ENCODE measurements around the gene MATCAP1. TPM values are rescaled to one million over a fixed set of nuclear protein-coding genes. Genes with fewer than 3 reads are reported as not detected.

MATCAP1 gene
- total RNA-seq, 1 experiment from 2014 or later: 40.8 TPM

DNA sequence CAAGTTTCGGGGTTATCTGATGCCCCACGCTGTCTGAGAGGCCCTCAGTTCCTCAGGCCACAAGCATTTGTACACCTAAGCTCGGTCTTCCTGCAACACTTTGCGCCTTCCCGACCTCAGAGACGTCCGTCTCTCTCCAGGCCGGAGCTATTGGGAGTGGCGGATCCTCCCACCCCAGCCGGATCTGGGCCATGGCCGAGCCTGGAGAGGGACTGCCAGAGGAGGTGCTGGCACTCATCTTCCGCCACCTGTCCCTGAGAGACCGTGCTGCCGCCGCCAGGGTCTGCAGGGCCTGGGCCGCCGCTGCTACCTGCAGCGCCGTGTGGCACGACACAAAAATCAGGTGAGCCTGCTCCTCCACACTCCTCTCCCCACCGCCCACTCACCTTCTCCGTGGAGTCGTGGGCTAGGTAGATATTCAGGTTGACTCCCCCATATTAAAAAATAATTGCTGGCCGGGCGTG, 22.1 kb downstream of the MATCAP1 start:
- Mint-ChIP-seq H3K36me3 (peaks cover 2% of the 10 kb centered on the region; the same call in 1 of the 2 replicates), H3K27ac (no peak overlapping the region), H3K9me3 (no peaks in the 10 kb centered on the region), H3K4me1 (peaks cover 38% of the 10 kb centered on the region), H3K27me3 (ENCODE audit: low read depth) (peaks cover 99% of the 10 kb centered on the region), H3K4me3 (peak overlapping the region; percentile 58)
- TF ChIP-seq ZNF671 (CRISPR knock-in tag; IDR thresholded peaks at IDR 0.05) (no peak), ESRRA (CRISPR knock-in tag; IDR thresholded peaks at IDR 0.05; ENCODE audit: borderline replicate concordance) (no peak), RELA (CRISPR knock-in tag; IDR thresholded peaks at IDR 0.05; ENCODE audit: borderline replicate concordance) (no peak), PRRX2 (CRISPR knock-in tag; IDR thresholded peaks at IDR 0.05) (no peak), TP53 (CRISPR knock-in tag; IDR thresholded peaks at IDR 0.05) (no peak)
- TF ChIP-seq, protein P1, sequence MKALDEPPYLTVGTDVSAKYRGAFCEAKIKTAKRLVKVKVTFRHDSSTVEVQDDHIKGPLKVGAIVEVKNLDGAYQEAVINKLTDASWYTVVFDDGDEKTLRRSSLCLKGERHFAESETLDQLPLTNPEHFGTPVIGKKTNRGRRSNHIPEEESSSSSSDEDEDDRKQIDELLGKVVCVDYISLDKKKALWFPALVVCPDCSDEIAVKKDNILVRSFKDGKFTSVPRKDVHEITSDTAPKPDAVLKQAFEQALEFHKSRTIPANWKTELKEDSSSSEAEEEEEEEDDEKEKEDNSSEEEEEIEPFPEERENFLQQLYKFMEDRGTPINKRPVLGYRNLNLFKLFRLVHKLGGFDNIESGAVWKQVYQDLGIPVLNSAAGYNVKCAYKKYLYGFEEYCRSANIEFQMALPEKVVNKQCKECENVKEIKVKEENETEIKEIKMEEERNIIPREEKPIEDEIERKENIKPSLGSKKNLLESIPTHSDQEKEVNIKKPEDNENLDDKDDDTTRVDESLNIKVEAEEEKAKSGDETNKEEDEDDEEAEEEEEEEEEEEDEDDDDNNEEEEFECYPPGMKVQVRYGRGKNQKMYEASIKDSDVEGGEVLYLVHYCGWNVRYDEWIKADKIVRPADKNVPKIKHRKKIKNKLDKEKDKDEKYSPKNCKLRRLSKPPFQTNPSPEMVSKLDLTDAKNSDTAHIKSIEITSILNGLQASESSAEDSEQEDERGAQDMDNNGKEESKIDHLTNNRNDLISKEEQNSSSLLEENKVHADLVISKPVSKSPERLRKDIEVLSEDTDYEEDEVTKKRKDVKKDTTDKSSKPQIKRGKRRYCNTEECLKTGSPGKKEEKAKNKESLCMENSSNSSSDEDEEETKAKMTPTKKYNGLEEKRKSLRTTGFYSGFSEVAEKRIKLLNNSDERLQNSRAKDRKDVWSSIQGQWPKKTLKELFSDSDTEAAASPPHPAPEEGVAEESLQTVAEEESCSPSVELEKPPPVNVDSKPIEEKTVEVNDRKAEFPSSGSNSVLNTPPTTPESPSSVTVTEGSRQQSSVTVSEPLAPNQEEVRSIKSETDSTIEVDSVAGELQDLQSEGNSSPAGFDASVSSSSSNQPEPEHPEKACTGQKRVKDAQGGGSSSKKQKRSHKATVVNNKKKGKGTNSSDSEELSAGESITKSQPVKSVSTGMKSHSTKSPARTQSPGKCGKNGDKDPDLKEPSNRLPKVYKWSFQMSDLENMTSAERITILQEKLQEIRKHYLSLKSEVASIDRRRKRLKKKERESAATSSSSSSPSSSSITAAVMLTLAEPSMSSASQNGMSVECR (CRISPR knock-in tag; IDR thresholded peaks at IDR 0.05; ENCODE audit: borderline replicate concordance): no peak
- POLR2A ChIA-PET: interaction anchor here (0.7 kb wide), 1 partner anchor 9 kb away, joined by 3 read pairs; no protein-coding TSS in a partner anchor
- CTCF ChIA-PET: interaction anchor here (0.9 to 15.6 kb wide), 12 partner anchors 5 to 208 kb away, joined by 3 to 386 read pairs (median 18); partner anchors contain the start of genes B3GNT9, CES3, ELMO3 and FBXL8
- DNase-seq (ENCODE audit: low spot score) (no peak), ATAC-seq (no peak; the same call in 1 of the 2 replicates)

DNA sequence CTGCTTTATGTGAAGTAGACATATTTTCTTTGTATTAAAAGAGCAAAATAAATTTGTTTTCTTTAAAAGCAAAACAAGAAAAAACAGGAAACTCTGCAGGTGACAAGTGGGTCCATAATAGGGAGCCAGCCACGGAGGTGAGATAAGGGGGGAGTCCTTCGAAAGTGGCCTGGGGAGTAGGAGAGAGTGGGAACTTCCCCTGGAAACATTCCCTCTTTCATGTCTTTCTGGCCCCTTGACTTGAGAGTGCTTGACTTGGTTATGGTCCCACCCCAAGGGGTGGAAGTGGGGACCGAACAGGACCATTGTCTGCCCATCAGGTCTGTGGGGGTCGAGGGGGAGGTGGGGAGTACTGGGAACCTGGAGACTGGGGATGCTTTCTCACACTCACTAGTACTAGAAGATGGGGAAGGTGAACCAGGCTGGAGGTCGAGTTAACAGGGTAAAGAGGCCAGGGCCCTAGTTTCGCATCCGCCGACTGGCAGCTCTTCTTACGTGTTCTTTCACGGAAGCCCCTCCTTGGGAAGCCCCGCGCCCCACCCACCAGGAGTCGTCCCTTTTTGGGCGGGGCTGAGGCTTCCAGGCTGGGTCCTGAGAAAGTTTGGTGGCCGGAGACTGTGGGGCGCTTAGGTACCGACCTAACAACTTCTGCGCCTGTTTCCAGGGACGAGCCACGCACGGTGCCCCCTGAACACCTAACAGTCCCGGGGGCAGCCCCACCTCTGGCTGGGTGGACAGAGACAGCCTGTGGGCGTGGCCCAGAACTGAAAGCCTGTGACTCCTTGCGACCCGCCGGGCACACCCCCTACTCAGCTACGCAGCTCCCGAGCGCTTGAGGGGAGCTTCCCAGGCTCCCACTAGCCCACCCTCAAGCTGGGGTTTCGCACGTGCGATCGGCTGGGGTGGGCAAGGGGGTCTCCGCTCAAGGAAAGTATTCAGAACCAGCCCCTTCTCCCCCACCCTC, 24.8 kb downstream of the MATCAP1 start:
- Mint-ChIP-seq H3K27ac (no peak overlapping the region), H3K36me3 (peaks cover 2% of the 10 kb centered on the region; the same call in 1 of the 2 replicates), H3K4me1 (peaks cover 25% of the 10 kb centered on the region), H3K4me3 (peak overlapping the region; percentile 74), H3K9me3 (no peaks in the 10 kb centered on the region), H3K27me3 (ENCODE audit: low read depth) (peaks cover 100% of the 10 kb centered on the region)
- peak; percentile 48 for DNase-seq (ENCODE audit: low spot score)
- no peak for TF ChIP-seq MXD4 (CRISPR knock-in tag; IDR thresholded peaks at IDR 0.05; ENCODE audit: borderline replicate concordance)
- TF ChIP-seq, protein P2, sequence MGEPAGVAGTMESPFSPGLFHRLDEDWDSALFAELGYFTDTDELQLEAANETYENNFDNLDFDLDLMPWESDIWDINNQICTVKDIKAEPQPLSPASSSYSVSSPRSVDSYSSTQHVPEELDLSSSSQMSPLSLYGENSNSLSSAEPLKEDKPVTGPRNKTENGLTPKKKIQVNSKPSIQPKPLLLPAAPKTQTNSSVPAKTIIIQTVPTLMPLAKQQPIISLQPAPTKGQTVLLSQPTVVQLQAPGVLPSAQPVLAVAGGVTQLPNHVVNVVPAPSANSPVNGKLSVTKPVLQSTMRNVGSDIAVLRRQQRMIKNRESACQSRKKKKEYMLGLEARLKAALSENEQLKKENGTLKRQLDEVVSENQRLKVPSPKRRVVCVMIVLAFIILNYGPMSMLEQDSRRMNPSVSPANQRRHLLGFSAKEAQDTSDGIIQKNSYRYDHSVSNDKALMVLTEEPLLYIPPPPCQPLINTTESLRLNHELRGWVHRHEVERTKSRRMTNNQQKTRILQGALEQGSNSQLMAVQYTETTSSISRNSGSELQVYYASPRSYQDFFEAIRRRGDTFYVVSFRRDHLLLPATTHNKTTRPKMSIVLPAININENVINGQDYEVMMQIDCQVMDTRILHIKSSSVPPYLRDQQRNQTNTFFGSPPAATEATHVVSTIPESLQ (CRISPR knock-in tag; IDR thresholded peaks at IDR 0.05): no peak
- TF ChIP-seq, protein P3, sequence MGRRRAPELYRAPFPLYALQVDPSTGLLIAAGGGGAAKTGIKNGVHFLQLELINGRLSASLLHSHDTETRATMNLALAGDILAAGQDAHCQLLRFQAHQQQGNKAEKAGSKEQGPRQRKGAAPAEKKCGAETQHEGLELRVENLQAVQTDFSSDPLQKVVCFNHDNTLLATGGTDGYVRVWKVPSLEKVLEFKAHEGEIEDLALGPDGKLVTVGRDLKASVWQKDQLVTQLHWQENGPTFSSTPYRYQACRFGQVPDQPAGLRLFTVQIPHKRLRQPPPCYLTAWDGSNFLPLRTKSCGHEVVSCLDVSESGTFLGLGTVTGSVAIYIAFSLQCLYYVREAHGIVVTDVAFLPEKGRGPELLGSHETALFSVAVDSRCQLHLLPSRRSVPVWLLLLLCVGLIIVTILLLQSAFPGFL (CRISPR knock-in tag; IDR thresholded peaks at IDR 0.05; ENCODE audit: borderline replicate concordance): no peak
- TF ChIP-seq, protein P4, sequence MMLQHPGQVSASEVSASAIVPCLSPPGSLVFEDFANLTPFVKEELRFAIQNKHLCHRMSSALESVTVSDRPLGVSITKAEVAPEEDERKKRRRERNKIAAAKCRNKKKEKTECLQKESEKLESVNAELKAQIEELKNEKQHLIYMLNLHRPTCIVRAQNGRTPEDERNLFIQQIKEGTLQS (CRISPR knock-in tag; conservative IDR thresholded peaks at IDR 0.05): no peak
- TF ChIP-seq ZNF263 (CRISPR knock-in tag; IDR thresholded peaks at IDR 0.05; ENCODE audit: low read depth): no peak
- TF ChIP-seq TCF7 (CRISPR knock-in tag; IDR thresholded peaks at IDR 0.05; ENCODE audit: low read depth): no peak
- no peak for TF ChIP-seq NFATC4 (CRISPR knock-in tag; IDR thresholded peaks at IDR 0.05)
- TF ChIP-seq ZNF121 (CRISPR knock-in tag; IDR thresholded peaks at IDR 0.05): no peak
- TF ChIP-seq FOXP1 (CRISPR knock-in tag; IDR thresholded peaks at IDR 0.05; ENCODE audit: borderline replicate concordance): no peak
- TF ChIP-seq GTF2I (CRISPR knock-in tag; conservative IDR thresholded peaks at IDR 0.05): no peak
- no peak for TF ChIP-seq CREB1 (CRISPR knock-in tag; IDR thresholded peaks at IDR 0.05)
- TF ChIP-seq RORB (CRISPR knock-in tag; IDR thresholded peaks at IDR 0.05): no peak
- TF ChIP-seq, protein P5, sequence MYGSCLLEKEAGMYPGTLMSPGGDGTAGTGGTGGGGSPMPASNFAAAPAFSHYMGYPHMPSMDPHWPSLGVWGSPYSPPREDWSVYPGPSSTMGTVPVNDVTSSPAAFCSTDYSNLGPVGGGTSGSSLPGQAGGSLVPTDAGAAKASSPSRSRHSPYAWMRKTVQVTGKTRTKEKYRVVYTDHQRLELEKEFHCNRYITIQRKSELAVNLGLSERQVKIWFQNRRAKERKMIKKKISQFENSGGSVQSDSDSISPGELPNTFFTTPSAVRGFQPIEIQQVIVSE (CRISPR knock-in tag; IDR thresholded peaks at IDR 0.05; ENCODE audit: borderline replicate concordance): no peak
- no peak for TF ChIP-seq ZNF423 (CRISPR knock-in tag; IDR thresholded peaks at IDR 0.05)
- 0 out of 2 replicates have a peak, but pooled peaks have one; percentile 1 for ATAC-seq
- ChIA-PET POLR2A (interaction anchor here (0.9 to 1.0 kb wide), 2 partner anchors 19 to 151 kb away, joined by 3 read pairs; no protein-coding TSS in a partner anchor), CTCF (interaction anchor here (0.8 to 15.3 kb wide), 12 partner anchors 8 to 205 kb away, joined by 3 to 386 read pairs (median 8); partner anchors contain the start of genes B3GNT9, CES3, HSF4 and NOL3)

All from WTC11 (cell line).